CD4-positive, alpha-beta T cell treated with Interleukin-10 for 1 hour (primary cell): ENCODE results near the gene STIP1.

Experiments
- DNase-seq: peaks from one replicate; pipeline ENCODE4 v3.0.0-alpha.2; 2020

The STIP1 gene

DNA sequence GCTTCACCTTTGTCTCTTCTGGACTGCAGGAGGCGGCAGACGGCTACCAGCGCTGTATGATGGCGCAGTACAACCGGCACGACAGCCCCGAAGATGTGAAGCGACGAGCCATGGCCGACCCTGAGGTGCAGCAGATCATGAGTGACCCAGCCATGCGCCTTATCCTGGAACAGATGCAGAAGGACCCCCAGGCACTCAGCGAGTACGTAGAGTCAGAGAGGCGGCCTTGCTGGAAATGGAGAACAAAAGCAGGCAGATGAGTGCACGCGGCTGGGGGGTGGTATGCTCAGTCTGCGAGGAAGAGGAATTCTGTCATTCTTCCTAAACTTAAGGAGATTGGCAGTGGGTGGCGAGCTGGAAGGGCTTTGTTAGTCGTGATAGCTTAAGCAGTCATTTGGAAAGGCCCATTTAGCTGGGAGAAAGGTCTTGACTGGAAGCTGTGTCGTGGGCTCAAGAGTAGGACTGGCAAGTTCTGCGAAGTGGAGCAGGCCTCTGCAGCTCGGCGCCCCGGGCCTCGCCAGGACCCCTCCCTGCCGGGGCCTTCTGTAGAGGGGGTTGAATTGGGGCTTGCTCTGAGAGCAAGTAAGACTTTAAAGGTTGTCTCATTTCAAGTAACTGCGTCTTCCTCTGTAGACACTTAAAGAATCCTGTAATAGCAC is 17.6 kb downstream of the STIP1 start:
- no peak for DNase-seq

DNA sequence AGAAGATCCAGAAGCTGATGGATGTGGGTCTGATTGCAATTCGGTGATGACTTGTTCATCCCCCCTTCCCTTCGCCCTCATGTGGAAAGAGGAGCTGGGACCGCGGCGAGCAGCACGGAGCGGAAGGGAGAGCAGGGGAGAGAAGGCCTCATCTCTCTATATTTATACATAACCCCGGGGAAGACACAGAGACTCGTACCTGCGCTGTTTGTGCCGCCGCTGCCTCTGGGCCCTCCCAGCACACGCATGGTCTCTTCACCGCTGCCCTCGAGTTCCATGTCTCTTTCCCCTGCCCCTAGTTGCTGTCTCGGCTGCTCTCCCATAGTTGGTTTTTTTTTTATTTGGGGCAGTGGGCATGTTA is 18.1 kb downstream of the STIP1 start:
- DNase-seq: no peak

- peak; percentile 90 for DNase-seq
These were observed 18.6 kb downstream of the STIP1 start for GRCh38 chr11:64204464-64204989.

GRCh38 chr11:64206457-64207255 is 20.7 kb downstream of the STIP1 start, which contains the start of gene FERMT3:
TSS of gene FERMT3 (plus strand) at chr11:64206721. CDS start at chr11:64207365, 644 bp downstream.
- DNase-seq: peak; percentile 75

DNA sequence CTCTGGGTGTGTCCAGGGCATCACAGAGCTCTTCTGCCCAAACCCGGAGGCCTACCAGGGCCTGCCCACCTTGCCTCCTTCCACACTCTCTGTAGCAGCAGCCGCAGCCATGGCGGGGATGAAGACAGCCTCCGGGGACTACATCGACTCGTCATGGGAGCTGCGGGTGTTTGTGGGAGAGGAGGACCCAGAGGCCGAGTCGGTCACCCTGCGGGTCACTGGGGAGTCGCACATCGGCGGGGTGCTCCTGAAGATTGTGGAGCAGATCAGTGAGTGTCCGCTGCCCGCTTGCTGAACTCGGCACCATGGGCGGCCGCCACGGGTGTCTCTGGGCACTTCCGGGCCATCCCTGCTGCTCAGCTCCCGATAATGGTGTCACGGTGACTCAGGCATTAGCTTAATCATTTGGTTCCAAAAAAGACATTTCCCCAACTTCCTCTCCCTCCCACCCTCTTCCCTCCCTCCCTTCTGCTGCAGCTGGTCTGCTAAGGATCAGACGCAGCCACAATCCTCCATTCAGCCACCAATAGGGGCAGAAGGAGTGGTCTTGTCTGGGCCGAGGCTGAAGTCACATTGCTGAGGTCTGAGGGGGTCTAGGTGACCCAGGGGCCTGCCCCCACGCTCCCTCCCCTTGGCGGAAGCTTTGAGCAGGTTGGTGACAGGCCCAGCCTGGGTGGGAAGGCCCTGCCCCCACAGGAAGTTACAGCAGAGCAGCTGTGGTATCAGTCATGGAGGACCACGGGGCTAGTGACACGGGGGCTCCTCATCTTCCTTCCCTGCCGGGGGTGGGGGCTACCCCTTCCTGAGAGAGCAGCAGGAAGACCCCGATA is 21.5 kb downstream of the STIP1 start:
- DNase-seq: peak; percentile 79

DNA sequence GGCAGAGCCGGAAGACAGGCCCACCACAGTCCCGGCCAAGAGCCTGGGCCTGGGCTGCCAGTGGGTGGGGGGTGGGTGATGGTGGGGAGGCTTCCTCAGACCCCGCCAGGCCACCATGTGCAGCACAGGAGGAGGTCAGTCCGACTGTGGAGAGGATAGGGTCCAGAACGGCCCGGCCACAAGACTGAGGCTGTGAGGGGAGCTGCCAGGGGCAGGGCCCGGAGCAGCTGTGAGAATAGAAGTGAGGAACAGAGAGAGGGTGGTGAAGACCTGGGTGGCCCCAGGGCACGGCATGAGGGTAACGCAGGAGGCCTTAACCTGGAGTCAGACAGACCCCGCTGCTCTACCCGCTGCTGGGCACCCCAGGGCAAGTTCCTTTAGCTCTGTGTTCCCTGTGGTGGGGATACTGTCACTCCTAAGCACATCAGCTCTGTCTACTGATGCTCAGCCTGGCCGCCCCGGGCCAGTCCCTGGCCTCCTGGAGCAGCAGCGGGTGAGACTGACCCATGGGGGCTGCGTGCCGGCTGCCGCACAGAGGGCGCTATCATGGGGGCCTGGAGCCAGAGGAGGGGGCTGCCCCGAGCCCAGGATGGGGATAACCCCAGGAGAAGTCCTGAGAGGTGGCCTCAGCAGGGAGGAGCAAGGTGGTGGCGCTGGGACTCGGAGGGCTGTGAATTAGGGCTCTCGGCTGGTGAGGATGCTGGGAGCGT is 22.3 kb downstream of the STIP1 start:
- DNase-seq: no peak

- no peak for DNase-seq
These were observed 23.0 kb downstream of the STIP1 start for GRCh38 chr11:64208796-64209562.

DNA sequence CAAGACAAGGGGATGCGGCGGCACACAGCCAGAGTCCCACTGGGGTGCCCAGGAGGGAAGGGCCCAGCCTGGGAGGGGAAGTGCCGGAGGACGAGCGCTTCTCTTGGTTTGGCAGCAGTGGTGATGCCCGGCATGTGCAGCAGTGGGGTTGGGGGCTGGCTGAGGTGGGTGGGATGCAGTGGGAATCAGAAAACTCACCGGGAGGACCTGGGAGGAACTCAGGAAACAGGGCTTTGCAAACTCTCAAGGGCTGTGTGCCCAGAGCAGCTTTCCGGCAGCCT is 23.5 kb downstream of the STIP1 start:
- no peak for DNase-seq

DNA sequence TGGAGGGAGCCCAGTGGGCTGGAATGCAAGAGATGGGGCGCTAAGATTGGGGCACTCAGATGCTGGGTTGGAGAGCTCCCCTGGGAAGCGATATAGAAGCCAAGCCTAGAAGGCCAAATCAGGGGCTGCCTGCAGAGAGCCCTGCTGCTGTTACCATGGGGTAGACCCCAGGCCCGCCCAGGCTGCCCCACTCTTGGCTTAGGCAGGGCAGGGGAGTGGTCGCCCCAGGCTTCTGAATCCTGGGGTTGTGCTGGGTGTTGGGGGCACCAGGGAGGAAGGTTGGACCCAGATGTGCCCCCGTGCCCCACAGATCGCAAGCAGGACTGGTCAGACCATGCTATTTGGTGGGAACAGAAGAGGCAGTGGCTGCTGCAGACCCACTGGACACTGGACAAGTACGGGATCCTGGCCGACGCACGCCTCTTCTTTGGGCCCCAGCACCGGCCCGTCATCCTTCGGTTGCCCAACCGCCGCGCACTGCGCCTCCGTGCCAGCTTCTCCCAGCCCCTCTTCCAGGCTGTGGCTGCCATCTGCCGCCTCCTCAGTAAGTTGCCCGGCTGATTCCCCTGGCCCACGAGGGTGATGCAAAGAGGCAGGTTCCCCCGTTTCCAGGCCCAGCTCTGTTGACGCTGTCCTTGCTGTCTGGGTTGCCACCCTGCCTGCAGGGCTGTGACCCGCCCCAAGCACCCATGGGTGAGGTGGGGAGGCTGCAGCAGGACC is 24.5 kb downstream of the STIP1 start:
- no peak for DNase-seq

DNA sequence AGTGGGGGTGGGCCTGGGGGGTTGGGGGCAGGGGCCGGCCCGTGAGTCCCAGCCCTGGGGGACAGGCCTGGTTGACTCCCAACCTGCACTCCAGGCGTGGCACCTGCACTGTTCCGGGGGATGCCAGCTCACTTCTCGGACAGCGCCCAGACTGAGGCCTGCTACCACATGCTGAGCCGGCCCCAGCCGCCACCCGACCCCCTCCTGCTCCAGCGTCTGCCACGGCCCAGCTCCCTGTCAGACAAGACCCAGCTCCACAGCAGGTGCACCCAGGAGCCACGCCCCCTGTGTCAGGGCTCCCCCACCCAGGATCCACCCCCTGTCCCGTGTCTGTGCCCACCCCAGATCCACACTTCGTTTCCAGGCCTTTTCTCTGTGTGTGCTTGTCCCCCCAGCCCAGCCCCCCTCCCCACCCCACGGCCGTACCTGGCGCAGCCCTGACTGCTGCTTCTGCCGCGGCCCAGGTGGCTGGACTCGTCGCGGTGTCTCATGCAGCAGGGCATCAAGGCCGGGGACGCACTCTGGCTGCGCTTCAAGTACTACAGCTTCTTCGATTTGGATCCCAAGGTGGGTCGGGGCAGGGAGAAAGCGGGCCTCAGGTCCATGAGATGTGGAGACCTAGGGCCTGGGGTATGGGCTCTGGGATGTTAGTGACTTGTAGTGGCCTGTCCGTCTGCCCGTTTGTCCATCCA is 25.4 kb downstream of the STIP1 start:
- DNase-seq: no peak

GRCh38 chr11:64216879-64217278 is 30.9 kb downstream of the STIP1 start:
- no peak for DNase-seq

- DNase-seq: no peak
These were observed 32.8 kb downstream of the STIP1 start for GRCh38 chr11:64218628-64219353.

DNA sequence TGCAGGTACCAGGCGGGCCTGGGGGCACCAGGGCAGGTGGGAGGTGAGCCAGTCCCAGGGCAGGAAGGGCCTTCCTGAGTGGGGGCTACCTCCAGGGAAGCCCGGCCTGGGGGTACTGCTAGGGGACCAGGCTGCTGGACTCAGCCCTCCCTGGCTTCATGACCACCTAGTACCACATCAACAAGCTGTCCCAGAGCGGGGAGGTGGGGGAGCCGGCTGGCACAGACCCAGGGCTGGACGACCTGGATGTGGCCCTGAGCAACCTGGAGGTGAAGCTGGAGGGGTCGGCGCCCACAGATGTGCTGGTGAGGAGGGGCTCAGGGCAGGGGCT is 33.3 kb downstream of the STIP1 start:
- no peak for DNase-seq

GRCh38 chr11:64219755-64220154 is 33.8 kb downstream of the STIP1 start:
- no peak for DNase-seq

DNA sequence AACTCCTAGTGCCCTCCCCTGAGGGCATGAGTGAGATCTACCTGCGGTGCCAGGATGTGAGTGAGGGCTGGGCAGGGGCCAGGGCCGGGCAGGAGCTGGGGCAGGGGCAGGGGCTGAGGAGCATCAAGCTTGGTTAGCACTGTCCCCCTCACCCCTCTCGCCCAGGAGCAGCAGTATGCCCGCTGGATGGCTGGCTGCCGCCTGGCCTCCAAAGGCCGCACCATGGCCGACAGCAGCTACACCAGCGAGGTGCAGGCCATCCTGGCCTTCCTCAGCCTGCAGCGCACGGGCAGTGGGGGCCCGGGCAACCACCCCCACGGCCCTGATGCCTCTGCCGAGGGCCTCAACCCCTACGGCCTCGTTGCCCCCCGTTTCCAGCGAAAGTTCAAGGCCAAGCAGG is 34.3 kb downstream of the STIP1 start:
- no peak for DNase-seq

DNA sequence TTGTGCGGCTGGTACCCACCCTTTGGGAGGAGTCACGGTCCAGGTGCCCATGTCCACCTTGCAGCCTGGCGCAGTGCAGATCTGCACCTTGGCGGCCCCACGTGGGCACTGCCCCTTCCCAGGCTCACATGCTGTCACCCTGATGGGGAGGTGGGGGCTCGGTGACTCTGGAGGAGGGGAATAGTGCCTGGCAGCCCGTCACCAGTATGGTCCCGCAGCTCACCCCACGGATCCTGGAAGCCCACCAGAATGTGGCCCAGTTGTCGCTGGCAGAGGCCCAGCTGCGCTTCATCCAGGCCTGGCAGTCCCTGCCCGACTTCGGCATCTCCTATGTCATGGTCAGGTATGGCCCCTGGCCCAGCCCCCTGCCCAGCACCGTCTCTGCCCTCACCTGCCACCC is 34.8 kb downstream of the STIP1 start:
- no peak for DNase-seq

DNA sequence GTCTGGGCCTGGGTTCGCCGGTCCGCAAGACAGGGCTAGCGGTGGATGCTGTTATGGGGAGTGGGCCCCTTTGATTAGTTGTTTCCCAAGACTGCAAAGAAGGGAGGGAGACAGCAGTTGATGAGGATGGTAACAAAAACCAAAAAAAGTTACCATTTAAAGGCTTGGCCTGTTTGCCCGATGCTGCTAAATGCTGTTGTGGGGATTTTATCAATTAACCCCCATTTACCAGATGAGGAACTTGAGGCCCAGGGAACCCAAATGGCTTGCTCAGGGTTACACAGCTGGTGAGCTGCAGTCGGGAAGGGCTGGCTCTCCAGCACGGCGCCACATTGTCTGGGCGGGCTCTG is 36.7 kb downstream of the STIP1 start:
- DNase-seq: no peak

DNA sequence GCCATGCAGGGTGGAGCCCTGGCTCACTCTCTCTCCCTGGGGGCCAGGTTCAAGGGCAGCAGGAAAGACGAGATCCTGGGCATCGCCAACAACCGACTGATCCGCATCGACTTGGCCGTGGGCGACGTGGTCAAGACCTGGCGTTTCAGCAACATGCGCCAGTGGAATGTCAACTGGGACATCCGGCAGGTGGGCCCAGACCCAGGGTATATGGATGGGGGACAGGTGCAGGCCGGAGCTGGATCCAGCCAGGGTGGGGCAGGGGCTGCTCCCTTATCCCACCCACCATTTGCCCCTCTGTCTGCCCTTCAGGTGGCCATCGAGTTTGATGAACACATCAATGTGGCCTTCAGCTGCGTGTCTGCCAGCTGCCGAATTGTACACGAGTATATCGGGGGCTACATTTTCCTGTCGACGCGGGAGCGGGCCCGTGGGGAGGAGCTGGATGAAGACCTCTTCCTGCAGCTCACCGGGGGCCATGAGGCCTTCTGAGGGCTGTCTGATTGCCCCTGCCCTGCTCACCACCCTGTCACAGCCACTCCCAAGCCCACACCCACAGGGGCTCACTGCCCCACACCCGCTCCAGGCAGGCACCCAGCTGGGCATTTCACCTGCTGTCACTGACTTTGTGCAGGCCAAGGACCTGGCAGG is 37.2 kb downstream of the STIP1 start:
- no peak for DNase-seq

DNA sequence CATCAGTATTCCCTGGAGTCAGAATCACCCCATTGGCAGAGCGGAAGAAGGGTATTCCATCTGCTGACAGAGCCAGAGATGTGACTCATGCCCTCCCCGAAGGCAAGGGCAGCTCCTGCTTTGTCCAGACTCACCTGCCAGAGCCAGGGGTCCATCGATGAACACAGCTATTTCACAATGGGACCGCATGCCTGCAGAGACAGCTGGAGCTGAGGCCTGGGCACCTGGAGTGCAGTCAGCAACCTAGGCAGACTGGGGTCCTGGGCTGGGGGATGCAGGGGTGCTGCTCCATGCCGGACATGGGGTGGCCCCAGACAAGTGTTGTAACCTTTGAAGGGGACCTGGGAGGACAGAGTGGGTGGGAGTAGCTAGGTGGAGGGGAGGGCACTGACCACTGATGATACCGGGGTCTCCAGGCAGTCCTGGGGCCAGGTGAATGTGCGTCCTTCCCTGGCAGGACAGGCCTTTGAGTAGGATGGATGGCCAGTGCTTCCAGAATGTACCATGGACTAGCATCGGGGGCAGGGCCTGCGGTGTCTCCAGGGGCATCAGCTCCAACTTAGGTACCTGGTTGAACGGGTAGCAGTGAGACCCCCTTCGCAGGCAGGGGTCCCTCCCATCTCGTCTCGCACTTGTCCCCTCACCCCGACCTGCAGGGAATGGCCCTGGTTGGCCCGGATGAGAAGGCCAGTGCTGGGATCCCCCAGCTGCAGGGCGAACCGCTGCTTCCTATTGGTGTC is 38.4 kb downstream of the STIP1 start:
- DNase-seq: no peak
